A673 (cell line): ENCODE results near the gene FPR1. TPM values are rescaled to one million over a fixed set of nuclear protein-coding genes. Genes with fewer than 3 reads are reported as not detected.

Experiments used
- BruUV-seq: library from RNA; stranded (reverse); fragments of 400-500 nt; replicated peaks from 2 replicates; lab custom pipeline; 2021; lab: Mats Ljungman, UMichigan
- CTCF ChIA-PET: fragments of 300-600 bp; sonication (Branson Sonifier 250); formaldehyde crosslinking; loops from one replicate; lab custom pipeline; 2022; ENCODE audit warnings: antibody characterized with exemption; lab: Charles Lee
- POLR2A ChIA-PET: fragments of 300-600 bp; sonication (Branson Sonifier 250); formaldehyde crosslinking; loops from one replicate; lab custom pipeline; 2022; ENCODE audit warnings: antibody characterized with exemption; ENCODE audit not compliant: low non-redundant PET; lab: Charles Lee
- DNase-seq: peaks from one replicate; pipeline ENCODE4 v3.0.0-alpha.2; 2015; ENCODE audit warnings: low spot score
- H3K27ac ChIP-seq: fragments of 200-600 bp; sonication (generic); 2 replicates; pipeline ENCODE4 v1.5.1; 2016; ENCODE audit warnings: mixed run types, low read depth, mild to moderate bottlenecking, mixed read lengths, antibody characterized with exemption, low read length; ENCODE audit not compliant: poor library complexity, severe bottlenecking
- H3K27me3 ChIP-seq: fragments of 200-600 bp; sonication (generic); replicated peaks from 2 replicates; pipeline ENCODE4 v1.6.1; 2017; ENCODE audit warnings: mixed run types, low read depth, mild to moderate bottlenecking, mixed read lengths, antibody characterized with exemption, low read length; ENCODE audit not compliant: insufficient read depth, poor library complexity
- H3K36me3 ChIP-seq: fragments of 200-600 bp; sonication (generic); 2 replicates; pipeline ENCODE4 v1.6.1; 2016; ENCODE audit warnings: mixed run types, mild to moderate bottlenecking, mixed read lengths, antibody characterized with exemption, low read length; ENCODE audit not compliant: insufficient read depth, poor library complexity, severe bottlenecking
- H3K4me1 ChIP-seq: fragments of 200-600 bp; sonication (generic); 2 replicates; pipeline ENCODE4 v1.6.1; 2017; ENCODE audit warnings: mixed run types, mild to moderate bottlenecking, mixed read lengths, antibody characterized with exemption, low read length; ENCODE audit not compliant: insufficient read depth, poor library complexity, severe bottlenecking
- H3K4me3 ChIP-seq: fragments of 200-600 bp; sonication (generic); 2 replicates; pipeline ENCODE4 v1.5.1; 2016; ENCODE audit warnings: low read depth, mixed run types, mild to moderate bottlenecking, mixed read lengths, low read length; ENCODE audit not compliant: poor library complexity, severe bottlenecking
- H3K9me3 ChIP-seq: fragments of 200-600 bp; sonication (generic); 2 replicates; pipeline ENCODE4 v1.6.1; 2016; ENCODE audit warnings: mixed run types, low read depth, mild to moderate bottlenecking, mixed read lengths, antibody characterized with exemption, low read length; ENCODE audit not compliant: poor library complexity, severe bottlenecking
- CTCF ChIP-seq: fragments of 300-800, 200-600 bp; sonication (generic); conservative IDR thresholded peaks from 2 replicates; pipeline ENCODE4 v1.5.1; 2017; ENCODE audit warnings: low read depth, mild to moderate bottlenecking, antibody characterized with exemption, low read length, moderate library complexity, mixed read lengths
- EZH2 ChIP-seq: fragments of 200-600 bp; sonication (generic); IDR thresholded peaks from 2 replicates; pipeline ENCODE4 v1.6.1; 2017; ENCODE audit warnings: borderline replicate concordance, low read depth, mild to moderate bottlenecking, mixed read lengths, antibody characterized with exemption, low read length; ENCODE audit not compliant: poor library complexity, severe bottlenecking
- intact Hi-C: fragments of 100-400 bp; cut with micrococcal nuclease; formaldehyde crosslinking; loops from one replicate; pipeline ENCODE4 v1.10.0; 2022; ENCODE audit not compliant: unreplicated experiment
- total RNA-seq: library from RNA; stranded (reverse); gene quantifications from 2 replicates; pipeline ENCODE4 v1.2.3, GENCODE V29; 2021

Gene FPR1
- total RNA-seq, 1 experiment from 2014 or later = not detected

GRCh38 chr19:51716925-51717324, 34.8 kb downstream of the FPR1 start:
- Histone ChIP-seq H3K4me3 (no peak overlapping the region), H3K36me3 (no peaks in the 10 kb centered on the region), H3K27me3 (peaks cover 61% of the 10 kb centered on the region), H3K27ac (no peak overlapping the region), H3K9me3 (no peaks in the 10 kb centered on the region), H3K4me1 (no peaks in the 10 kb centered on the region)
- CTCF ChIA-PET = no interaction called here
- no peak for DNase-seq
- POLR2A ChIA-PET = no interaction called here
- TF ChIP-seq EZH2 (no peak), CTCF (no peak)
- intact Hi-C loops = no loop called here
- BruUV-seq = no TSS peak

- H3K27me3 ChIP-seq = peaks cover 57% of the 10 kb centered on the region
- H3K4me3 ChIP-seq = no peak overlapping the region
- no TSS peak for BruUV-seq
- H3K36me3 ChIP-seq = no peaks in the 10 kb centered on the region
- CTCF ChIA-PET = no interaction called here
- DNase-seq = no peak
- H3K9me3 ChIP-seq = no peaks in the 10 kb centered on the region
- no peaks in the 10 kb centered on the region for H3K4me1 ChIP-seq
- intact Hi-C loops = no loop called here
- POLR2A ChIA-PET = no interaction called here
- H3K27ac ChIP-seq = no peak overlapping the region
- TF ChIP-seq EZH2 (no peak), CTCF (no peak)
These were observed 35.8 kb downstream of the FPR1 start for GRCh38 chr19:51715850-51716249.

GRCh38 chr19:51714848-51715247, 36.8 kb downstream of the FPR1 start:
- TF ChIP-seq EZH2 = no peak
- TF ChIP-seq CTCF = no peak
- no peak overlapping the region for H3K27ac ChIP-seq
- BruUV-seq = no TSS peak
- ChIA-PET POLR2A (no interaction called here), CTCF (interaction anchor here (0.7 kb wide), 1 partner anchor 11 kb away, joined by 4 read pairs; no protein-coding TSS in a partner anchor)
- intact Hi-C loops = no loop called here
- H3K9me3 ChIP-seq = no peaks in the 10 kb centered on the region
- H3K36me3 ChIP-seq = no peaks in the 10 kb centered on the region
- H3K4me1 ChIP-seq = no peaks in the 10 kb centered on the region
- peaks cover 47% of the 10 kb centered on the region for H3K27me3 ChIP-seq
- DNase-seq = no peak
- H3K4me3 ChIP-seq = no peak overlapping the region
